Endothelial cell of hepatic sinusoid (primary cell): ENCODE measurements around the gene CD82.
"Not testable (repeated sequence)": the region's sequence is repeated elsewhere in the genome, so short reads cannot be mapped to it uniquely, and the experiment has no call there.

Experiments
- in situ Hi-C: cut with HindIII; loops from 2 replicates; pipeline ENCODE4 v1.10.0; 2017; ENCODE audit warnings: low sequenced_read_pairs

CD82 gene

GRCh38 chr11:44654057-44654456, 88.6 kb downstream of the CD82 start:
- in situ Hi-C loops = no loop called here

- in situ Hi-C loops = no loop called here
These were observed 89.1 kb downstream of the CD82 start for GRCh38 chr11:44654596-44654995.

DNA sequence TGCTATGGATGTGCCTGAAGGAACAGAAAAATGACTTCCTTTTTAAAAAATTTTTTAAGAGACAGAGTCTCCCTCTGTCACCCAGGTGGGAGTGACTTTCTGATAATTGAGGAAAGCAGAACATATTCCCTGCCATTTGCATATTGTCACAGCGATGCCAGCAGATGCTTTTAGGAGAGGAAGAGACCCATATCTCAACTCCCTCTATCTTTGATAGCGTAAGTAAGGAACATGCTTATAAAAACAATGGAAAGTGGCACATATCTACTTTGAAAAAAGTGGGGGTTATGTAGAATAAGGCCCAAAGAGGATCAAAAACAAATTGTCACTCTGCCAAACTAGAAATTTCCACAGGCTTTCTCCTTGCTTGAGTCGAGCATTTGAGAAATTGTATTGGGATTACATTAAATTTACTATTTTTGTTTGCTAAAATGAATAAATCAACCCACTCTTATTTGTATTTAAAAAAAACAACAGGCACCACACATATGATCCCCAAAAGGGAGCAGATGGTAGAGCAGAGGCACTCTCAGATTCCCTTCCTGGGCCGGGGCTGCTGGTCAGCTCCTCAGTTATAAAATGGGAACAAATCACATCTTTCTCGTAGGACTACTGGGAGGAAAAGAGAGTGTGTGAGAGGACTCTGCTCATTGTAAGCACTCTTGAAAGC, 92.5 kb downstream of the CD82 start:
- in situ Hi-C loops = no loop called here

DNA sequence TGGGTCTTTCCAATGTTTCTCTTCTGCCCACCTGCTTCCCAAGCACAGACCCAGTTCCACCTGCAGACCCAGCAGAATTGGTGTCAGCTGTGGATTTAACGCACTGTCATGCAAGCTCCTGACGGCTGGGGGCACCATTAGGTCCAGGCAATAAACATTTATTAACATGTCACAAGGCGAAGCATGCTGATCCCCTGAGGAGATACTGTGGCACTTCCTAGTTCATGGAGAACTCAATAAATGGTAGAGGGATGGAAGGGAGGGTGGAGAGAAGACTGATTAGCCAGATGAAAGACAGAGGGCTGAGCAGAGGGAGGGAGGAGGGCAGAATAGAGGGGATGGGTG, 93.0 kb downstream of the CD82 start:
- in situ Hi-C loops = no loop called here

GRCh38 chr11:44659641-44660040, 94.2 kb downstream of the CD82 start:
- in situ Hi-C loops = no loop called here

- in situ Hi-C loops = not testable (repeated sequence)
These were observed 95.1 kb downstream of the CD82 start for GRCh38 chr11:44660535-44660934.

DNA sequence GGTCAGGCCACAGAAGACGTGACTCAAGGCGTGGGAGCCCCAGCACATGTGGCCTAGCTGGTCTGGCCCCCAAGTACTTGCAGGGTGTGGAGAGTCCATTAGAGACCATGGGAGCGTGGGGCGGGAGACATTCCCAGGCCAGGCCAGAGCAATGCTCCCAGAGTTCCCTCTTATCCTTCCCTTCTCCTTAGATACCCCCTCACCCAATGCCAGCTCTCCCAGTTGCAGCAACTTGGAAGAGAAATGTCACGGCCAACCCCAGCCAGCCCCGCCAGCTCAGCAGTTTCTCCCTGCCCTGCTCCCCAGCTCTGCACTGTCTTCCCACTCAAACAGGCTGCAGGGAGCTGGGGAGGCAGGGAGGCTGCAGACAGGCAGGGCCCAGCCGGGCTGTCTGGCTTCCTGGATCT, 95.9 kb downstream of the CD82 start:
- in situ Hi-C loops = no loop called here
